HAP-1 (cell line): ENCODE measurements around the gene CFAP77.

ENCODE experiments used
- DNase-seq, 2 experiments: peaks; one replicate each; pipeline ENCODE4 v3.0.0-alpha.2; 2016 to 2020; ENCODE audit warnings: low spot score in 2 of 2
- H3K27me3 ChIP-seq: fragments of 250-450 bp; sonication (Bioruptor Pico); 2 replicates; pipeline ENCODE4 v1.5.1; 2020; ENCODE audit warnings: low read depth, mild to moderate bottlenecking, moderate library complexity
- H3K36me3 ChIP-seq: fragments of 250-450 bp; sonication (Bioruptor Pico); replicated peaks from 2 replicates; pipeline ENCODE4 v1.5.1; 2020; ENCODE audit warnings: mild to moderate bottlenecking
- H3K4me1 ChIP-seq: fragments of 250-450 bp; sonication (Bioruptor Pico); 2 replicates; pipeline ENCODE4 v1.5.1; 2020; ENCODE audit warnings: mild to moderate bottlenecking
- H3K4me3 ChIP-seq: fragments of 250-450 bp; sonication (Bioruptor Pico); 2 replicates; pipeline ENCODE4 v1.5.1; 2020; ENCODE audit warnings: mild to moderate bottlenecking, moderate library complexity
- H3K9me3 ChIP-seq: fragments of 250-450 bp; sonication (Bioruptor Pico); 2 replicates; pipeline ENCODE4 v1.5.1; 2020; ENCODE audit warnings: mild to moderate bottlenecking, moderate library complexity
- in situ Hi-C: fragments of 300-500 bp; cut with MboI; formaldehyde crosslinking; loops from 3 replicates; pipeline ENCODE4 v1.14.3; 2020; ENCODE audit warnings: low sequenced_read_pairs, inconsistent platforms, mixed read lengths

The CFAP77 gene

DNA sequence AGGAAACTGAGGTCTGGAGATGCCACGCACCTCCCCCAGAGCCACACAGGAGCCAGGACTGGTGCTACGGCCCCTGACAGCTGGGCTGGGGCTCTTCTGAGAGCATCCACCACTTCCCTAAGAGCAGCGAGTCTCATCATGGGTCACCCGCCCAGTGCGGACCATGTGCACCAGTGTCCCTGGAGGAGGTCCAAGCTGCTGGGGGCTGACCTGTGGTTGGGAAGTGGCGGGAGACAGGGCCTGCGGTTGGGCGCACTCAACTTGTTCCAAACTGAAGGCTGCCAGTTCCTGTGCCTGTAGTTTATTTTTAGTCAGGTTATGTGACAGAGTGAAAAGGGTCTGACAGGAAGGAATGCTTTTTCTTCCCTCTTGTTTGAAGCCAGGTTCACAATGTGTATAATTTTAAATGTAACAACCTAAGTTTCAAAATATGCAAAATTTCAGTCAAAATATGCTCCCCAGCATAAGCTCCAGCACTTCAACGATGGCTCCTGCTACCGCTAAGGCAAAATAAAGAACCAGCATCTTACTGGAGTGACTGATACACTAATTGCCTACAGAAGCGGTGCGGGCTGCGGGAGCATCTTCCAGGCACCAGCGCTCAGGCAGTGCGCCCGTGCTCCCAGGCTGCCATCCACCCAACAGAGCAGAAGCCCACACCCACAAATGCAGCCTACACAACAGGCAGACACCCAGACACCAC lies 187.2 kb downstream of the CFAP77 start:
- Histone ChIP-seq H3K36me3 (peaks cover 42% of the 10 kb centered on the region), H3K9me3 (no peaks in the 10 kb centered on the region), H3K4me1 (peaks cover 13% of the 10 kb centered on the region), H3K27me3 (no peaks in the 10 kb centered on the region), H3K4me3 (no peak overlapping the region)
- DNase-seq, result no peak
- in situ Hi-C loops, result no loop called here

DNA sequence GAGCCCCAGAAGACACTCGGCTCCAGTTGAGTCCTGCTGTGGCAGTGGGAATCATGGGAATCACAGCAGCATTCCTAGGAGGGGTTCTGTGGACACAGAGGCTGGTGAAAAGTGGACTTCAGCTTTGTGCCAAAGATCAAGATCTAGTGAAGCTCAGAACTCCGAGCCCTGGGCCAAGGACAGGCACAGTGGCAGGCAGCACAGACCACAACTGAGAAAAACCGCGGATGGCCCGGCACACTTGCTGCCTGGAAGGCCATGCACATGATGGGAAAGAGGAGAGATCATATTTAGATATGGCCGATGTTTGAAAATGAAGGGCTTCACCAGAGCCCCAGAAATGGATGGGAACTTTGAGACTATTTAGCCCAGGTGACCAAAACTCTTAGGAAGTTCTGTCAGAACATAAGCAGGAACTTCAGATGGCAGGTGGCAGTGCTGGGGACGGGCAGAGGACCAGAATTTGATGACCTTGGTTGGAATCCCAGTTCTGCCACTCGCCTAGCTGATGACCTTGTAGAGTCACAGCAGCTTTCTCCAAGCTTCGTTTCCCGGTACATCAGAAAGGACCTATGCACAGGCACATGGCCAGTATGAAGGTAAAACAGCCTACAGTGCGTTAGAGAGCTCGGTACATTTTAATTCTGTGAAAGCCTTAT lies 190.4 kb downstream of the CFAP77 start:
- Histone ChIP-seq H3K4me3 (no peak overlapping the region), H3K9me3 (no peaks in the 10 kb centered on the region), H3K27me3 (no peaks in the 10 kb centered on the region), H3K4me1 (no peaks in the 10 kb centered on the region), H3K36me3 (peaks cover 49% of the 10 kb centered on the region)
- no peak for DNase-seq
- in situ Hi-C loops, result no loop called here

DNA sequence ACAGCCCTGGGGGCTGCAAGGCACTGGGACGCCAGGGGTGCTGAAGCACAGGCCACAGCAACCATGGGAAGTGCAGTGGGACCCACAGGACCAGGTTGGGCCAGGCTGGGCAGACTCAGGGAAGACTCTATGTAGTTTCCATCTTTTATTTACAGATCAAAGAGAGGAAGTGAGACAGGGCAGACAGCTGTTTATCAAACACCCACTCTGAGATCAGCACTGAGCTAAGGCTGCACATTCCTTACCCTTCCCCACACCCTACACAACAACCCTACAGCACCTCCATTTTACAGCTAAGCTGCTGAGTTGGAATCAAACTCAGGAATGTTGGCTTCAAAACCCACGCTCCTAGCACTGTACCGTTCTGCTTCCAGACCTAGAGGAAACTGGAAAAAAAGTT lies 192.2 kb downstream of the CFAP77 start:
- no peak for DNase-seq
- Histone ChIP-seq H3K4me1 (no peaks in the 10 kb centered on the region), H3K4me3 (no peak overlapping the region), H3K36me3 (peaks cover 49% of the 10 kb centered on the region), H3K27me3 (no peaks in the 10 kb centered on the region), H3K9me3 (no peaks in the 10 kb centered on the region)
- in situ Hi-C loops, result no loop called here

DNA sequence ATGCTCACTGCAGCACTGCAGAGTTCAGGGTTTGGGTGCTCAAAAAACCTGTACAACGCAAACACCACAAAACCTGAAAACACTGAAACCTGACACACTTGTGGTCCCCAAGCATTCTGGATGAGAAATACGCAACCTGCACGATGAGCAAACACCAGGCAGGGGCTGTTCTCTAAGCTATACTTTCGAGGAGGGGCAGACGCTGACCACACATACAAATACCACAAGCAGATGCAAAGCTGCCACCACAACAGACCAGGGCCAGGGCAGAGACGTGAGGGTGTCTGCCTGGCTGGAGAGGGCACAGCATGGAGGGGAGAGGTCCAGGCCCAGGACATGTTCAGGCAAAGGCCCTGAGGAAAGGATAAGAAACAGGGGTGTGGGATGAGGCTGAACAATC lies 195.4 kb downstream of the CFAP77 start:
- Histone ChIP-seq H3K36me3 (peaks cover 49% of the 10 kb centered on the region), H3K4me3 (no peak overlapping the region), H3K27me3 (no peaks in the 10 kb centered on the region), H3K9me3 (no peaks in the 10 kb centered on the region), H3K4me1 (no peaks in the 10 kb centered on the region)
- no peak for DNase-seq
- in situ Hi-C loops, result no loop called here

- Histone ChIP-seq H3K27me3 (no peaks in the 10 kb centered on the region), H3K4me3 (no peak overlapping the region), H3K9me3 (no peaks in the 10 kb centered on the region), H3K4me1 (no peaks in the 10 kb centered on the region), H3K36me3 (peaks cover 51% of the 10 kb centered on the region)
- in situ Hi-C loops, result no loop called here
- no peak for DNase-seq
Observed at GRCh38 chr9:132606066-132606465, 196.1 kb downstream of the CFAP77 start.

DNA sequence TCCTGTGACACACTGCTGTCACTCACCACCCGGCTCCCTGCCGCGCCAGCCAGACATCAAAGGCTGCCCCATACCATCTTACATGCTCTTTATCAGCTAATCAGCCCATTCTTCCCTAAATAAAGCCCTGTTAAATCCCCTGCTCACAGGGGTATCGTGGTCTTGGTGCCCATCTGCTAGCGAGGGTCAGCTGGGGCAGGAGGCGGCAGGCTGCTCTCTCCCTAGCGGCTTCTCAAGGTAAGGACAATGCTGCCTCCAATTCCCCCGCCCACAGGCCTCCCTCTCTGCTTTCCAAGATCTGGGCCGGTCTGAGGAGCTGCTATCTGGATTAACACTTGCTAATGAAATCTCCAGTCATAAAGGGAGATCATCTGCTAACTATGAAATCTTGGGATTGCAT lies 199.2 kb downstream of the CFAP77 start:
- Histone ChIP-seq H3K36me3 (peaks cover 55% of the 10 kb centered on the region), H3K4me1 (no peaks in the 10 kb centered on the region), H3K27me3 (no peaks in the 10 kb centered on the region), H3K9me3 (no peaks in the 10 kb centered on the region), H3K4me3 (no peak overlapping the region)
- in situ Hi-C loops, result no loop called here
- DNase-seq, result no peak

DNA sequence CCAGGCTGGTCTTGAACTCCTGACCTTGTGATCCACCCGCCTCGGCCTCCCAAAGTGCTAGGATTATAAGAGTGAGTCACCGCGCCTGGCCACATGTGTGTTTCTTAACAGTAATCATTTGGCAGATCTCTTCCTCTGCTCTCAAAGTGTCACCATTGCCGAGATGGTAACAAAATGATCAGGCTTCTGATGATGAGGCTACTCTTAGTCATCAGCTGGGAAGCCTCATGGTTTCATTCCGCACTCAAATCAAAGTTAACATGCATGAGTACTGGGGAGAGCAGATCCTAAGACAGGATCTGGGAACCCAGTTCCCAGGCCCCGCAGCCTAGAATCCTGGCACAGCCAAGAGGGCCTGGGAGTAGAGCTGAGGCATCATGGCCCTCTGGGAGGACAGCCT lies 199.8 kb downstream of the CFAP77 start:
- H3K36me3 ChIP-seq, result peaks cover 58% of the 10 kb centered on the region

DNA sequence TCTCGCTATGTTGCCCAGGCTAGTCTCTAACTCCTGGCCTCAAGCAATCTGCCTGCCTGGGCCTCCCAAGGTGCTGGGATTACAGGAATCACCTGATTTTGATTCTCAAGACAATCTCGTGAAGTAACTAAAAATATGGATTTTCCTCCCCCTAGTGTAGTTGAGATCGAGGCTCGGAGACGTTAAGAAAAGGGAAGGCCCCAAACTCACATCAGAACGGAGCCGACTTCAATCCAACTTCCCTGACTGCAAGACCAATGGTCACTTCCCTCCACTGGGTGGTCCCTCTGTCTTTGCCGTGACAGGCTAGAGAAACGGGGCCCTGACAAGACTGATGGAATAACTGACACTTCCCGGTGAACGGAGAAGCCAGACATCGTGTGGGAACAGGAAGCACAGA lies 200.7 kb downstream of the CFAP77 start:
- H3K4me3 ChIP-seq, result no peak overlapping the region
- no peaks in the 10 kb centered on the region for H3K4me1 ChIP-seq
- peaks cover 63% of the 10 kb centered on the region for H3K36me3 ChIP-seq
- H3K27me3 ChIP-seq, result no peaks in the 10 kb centered on the region
- in situ Hi-C loops, result no loop called here
- peak in 1 of 2 experiments; percentile 91 for DNase-seq
- H3K9me3 ChIP-seq, result no peaks in the 10 kb centered on the region

More for the DNA sequence above, 199.8 kb downstream of the CFAP77 start:
- H3K4me3 ChIP-seq, result no peak overlapping the region
- no peak for DNase-seq
- in situ Hi-C loops, result no loop called here
- H3K27me3 ChIP-seq, result no peaks in the 10 kb centered on the region
- no peaks in the 10 kb centered on the region for H3K4me1 ChIP-seq
- no peaks in the 10 kb centered on the region for H3K9me3 ChIP-seq

- H3K4me3 ChIP-seq, result no peak overlapping the region
- in situ Hi-C loops, result no loop called here
- H3K36me3 ChIP-seq, result peaks cover 83% of the 10 kb centered on the region
- no peak for DNase-seq
- no peaks in the 10 kb centered on the region for H3K4me1 ChIP-seq
- H3K9me3 ChIP-seq, result no peaks in the 10 kb centered on the region
- no peaks in the 10 kb centered on the region for H3K27me3 ChIP-seq
Observed at GRCh38 chr9:132614324-132614723, 204.3 kb downstream of the CFAP77 start.

DNA sequence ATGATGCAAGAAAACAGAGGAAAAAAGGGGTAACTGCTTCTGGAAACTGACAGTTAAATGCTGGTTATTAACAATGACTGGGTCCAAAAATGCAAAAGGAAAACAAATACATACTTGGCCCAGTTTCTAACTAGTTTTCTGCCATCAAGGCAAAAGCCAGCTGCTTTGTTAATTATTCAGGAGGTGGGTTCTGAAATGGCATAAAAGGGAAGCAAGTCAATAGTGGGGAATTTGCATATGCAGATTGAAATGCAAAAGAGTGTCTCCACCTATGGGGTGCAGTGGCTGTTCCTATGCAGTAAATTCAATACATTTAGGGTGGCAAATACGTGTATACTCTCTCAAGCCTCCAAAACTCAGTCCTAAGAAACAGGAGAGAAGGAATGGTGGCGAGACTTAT lies 205.8 kb downstream of the CFAP77 start:
- H3K36me3 ChIP-seq, result peaks cover 76% of the 10 kb centered on the region
- no peaks in the 10 kb centered on the region for H3K9me3 ChIP-seq
- no peaks in the 10 kb centered on the region for H3K4me1 ChIP-seq
- no peak for DNase-seq
- no peaks in the 10 kb centered on the region for H3K27me3 ChIP-seq
- in situ Hi-C loops, result no loop called here
- H3K4me3 ChIP-seq, result no peak overlapping the region

DNA sequence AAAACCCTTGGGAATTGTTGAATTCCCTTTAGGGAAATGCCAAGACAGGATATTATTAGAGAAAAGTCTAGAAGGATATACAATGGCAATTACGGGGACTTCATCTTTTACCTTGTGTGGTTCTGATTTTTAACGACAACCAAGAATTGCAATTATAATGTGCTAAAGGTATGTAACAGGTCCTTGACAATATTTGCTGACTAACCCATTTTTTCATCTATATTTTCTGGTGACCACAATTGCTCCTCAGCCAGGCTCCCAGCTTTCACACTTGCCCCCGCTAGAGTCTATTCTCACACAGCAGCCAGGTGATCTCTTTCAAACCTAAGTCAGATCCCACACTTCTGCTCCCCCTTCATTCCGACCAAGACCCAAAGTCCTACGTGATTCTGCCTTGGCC lies 206.7 kb downstream of the CFAP77 start:
- Histone ChIP-seq H3K36me3 (peaks cover 72% of the 10 kb centered on the region), H3K9me3 (no peaks in the 10 kb centered on the region), H3K4me3 (no peak overlapping the region), H3K27me3 (no peaks in the 10 kb centered on the region), H3K4me1 (no peaks in the 10 kb centered on the region)
- in situ Hi-C loops, result no loop called here
- DNase-seq, result no peak

- no peak overlapping the region for H3K4me3 ChIP-seq
- H3K27me3 ChIP-seq, result no peaks in the 10 kb centered on the region
- in situ Hi-C loops, result no loop called here
- DNase-seq, result no peak
- no peaks in the 10 kb centered on the region for H3K9me3 ChIP-seq
- no peaks in the 10 kb centered on the region for H3K4me1 ChIP-seq
- peaks cover 39% of the 10 kb centered on the region for H3K36me3 ChIP-seq
Observed at GRCh38 chr9:132622159-132622558, 212.1 kb downstream of the CFAP77 start.
